CD14-positive monocyte (primary cell): ENCODE data around the gene PPP2R3B. TPM values are rescaled to one million over a fixed set of nuclear protein-coding genes. Genes with fewer than 3 reads are reported as not detected.

Experiments
- DNase-seq, 3 donors: peaks; one replicate each; pipeline ENCODE4 v3.0.0-alpha.2; 2011 to 2022
- H2AFZ ChIP-seq: 2 replicates; pipeline ENCODE4 v1.6.0; 2012; ENCODE audit warnings: mild to moderate bottlenecking, low read depth, low read length, inconsistent platforms; ENCODE audit not compliant: insufficient read depth, poor library complexity, severe bottlenecking
- H3K27ac ChIP-seq, 2 donors: 1 replicate in 1 of 2; 2 replicates in 1 of 2; pipeline ENCODE4 v1.5.1; 2012 to 2013; ENCODE audit warnings: low read length in 2 of 2, control low read depth in 1 of 2, inconsistent platforms in 1 of 2, low read depth in 1 of 2, mild to moderate bottlenecking in 1 of 2
- H3K27me3 ChIP-seq, 2 donors: one replicate each; pipeline versions ENCODE4 v1.6.0 to v1.6.1; 2011 to 2013; ENCODE audit warnings: low read length in 2 of 2; ENCODE audit not compliant: control insufficient read depth in 2 of 2, insufficient read depth in 2 of 2
- H3K36me3 ChIP-seq, 2 donors: replicated peaks in 1 of 2; 1 replicate in 1 of 2; 2 replicates in 1 of 2; pipeline versions ENCODE4 v1.5.1 to v1.6.1; 2012 to 2013; ENCODE audit warnings: low read length in 2 of 2, control low read depth in 1 of 2, inconsistent platforms in 1 of 2, mild to moderate bottlenecking in 1 of 2; ENCODE audit not compliant: insufficient read depth in 2 of 2, control insufficient read depth in 1 of 2
- H3K4me1 ChIP-seq, 2 donors: 1 replicate in 1 of 2; 2 replicates in 1 of 2; pipeline versions ENCODE4 v1.5.1 to v1.6.1; 2012 to 2013; ENCODE audit warnings: low read length in 2 of 2, control low read depth in 1 of 2, inconsistent platforms in 1 of 2, mild to moderate bottlenecking in 1 of 2, moderate library complexity in 1 of 2; ENCODE audit not compliant: insufficient read depth in 2 of 2, control insufficient read depth in 1 of 2
- H3K4me2 ChIP-seq: replicated peaks from 2 replicates; pipeline ENCODE3; 2012; ENCODE audit warnings: low read length, moderate library complexity, mild to moderate bottlenecking; ENCODE audit not compliant: poor library complexity, severe bottlenecking; ENCODE audit errors: extremely low read depth
- H3K4me3 ChIP-seq, 3 experiments: fragments of 200-600 bp in 1 of 3; sonication (generic) in 1 of 3; replicated peaks in 1 of 3; 1 replicate in 2 of 3; 2 replicates in 1 of 3; pipeline ENCODE4 v1.5.1; 2011 to 2013; ENCODE audit warnings: low read length in 3 of 3, mild to moderate bottlenecking in 3 of 3, control low read depth in 2 of 3, low read depth in 2 of 3, inconsistent platforms in 1 of 3, moderate library complexity in 1 of 3
- H3K79me2 ChIP-seq: 2 replicates; pipeline ENCODE4 v1.6.0; 2012; ENCODE audit warnings: mild to moderate bottlenecking, control low read depth, inconsistent platforms, low read length, moderate library complexity; ENCODE audit not compliant: insufficient read depth
- H3K9ac ChIP-seq: 2 replicates; pipeline ENCODE4 v1.6.0; 2017; ENCODE audit warnings: low read length, mild to moderate bottlenecking; ENCODE audit not compliant: insufficient read depth, poor library complexity, severe bottlenecking
- H3K9me3 ChIP-seq, 2 donors: replicated peaks in 1 of 2; 1 replicate in 1 of 2; 2 replicates in 1 of 2; pipeline versions ENCODE4 v1.5.1 to v1.6.1; 2012 to 2013; ENCODE audit warnings: low read length in 2 of 2, control low read depth in 1 of 2; ENCODE audit not compliant: control insufficient read depth in 1 of 2, insufficient read depth in 1 of 2
- H4K20me1 ChIP-seq: 2 replicates; pipeline ENCODE4 v1.6.0; 2012; ENCODE audit warnings: mild to moderate bottlenecking, low read length, control low read depth, moderate library complexity; ENCODE audit not compliant: insufficient read depth
- H3K27ac Mint-ChIP-seq, 7 donors: one replicate each; pipeline ENCODE4 v1.8.0; 2020; ENCODE audit warnings: mild to moderate bottlenecking in 7 of 7, mixed read lengths in 7 of 7, moderate library complexity in 6 of 7, inconsistent platforms in 2 of 7
- H3K27me3 Mint-ChIP-seq, 3 donors: one replicate each; pipeline ENCODE4 v1.8.0; 2021 to 2022; ENCODE audit warnings: low read depth in 3 of 3, mild to moderate bottlenecking in 3 of 3, mixed read lengths in 3 of 3, moderate library complexity in 3 of 3, inconsistent platforms in 1 of 3
- H3K36me3 Mint-ChIP-seq, 2 donors: one replicate each; pipeline ENCODE4 v1.8.0; 2020; ENCODE audit warnings: mixed read lengths in 2 of 2, inconsistent platforms in 1 of 2, mild to moderate bottlenecking in 1 of 2
- H3K4me1 Mint-ChIP-seq: one replicate; pipeline ENCODE4 v1.8.0; 2020; ENCODE audit warnings: mild to moderate bottlenecking, mixed read lengths
- H3K4me3 Mint-ChIP-seq, 2 donors: one replicate each; pipeline ENCODE4 v1.8.0; 2020; ENCODE audit warnings: mild to moderate bottlenecking in 2 of 2, mixed read lengths in 2 of 2, moderate library complexity in 1 of 2
- H3K9me3 Mint-ChIP-seq, 7 donors: one replicate each; pipeline ENCODE4 v1.8.0; 2020 to 2022; ENCODE audit warnings: mixed read lengths in 7 of 7, mild to moderate bottlenecking in 6 of 7, moderate library complexity in 6 of 7, inconsistent platforms in 2 of 7
- WGBS: methylation state at CpG from one replicate; pipeline ENCODE4 v1.1.5; 2013; ENCODE audit warnings: missing lambda C conversion rate; ENCODE audit not compliant: insufficient coverage; 5-methylcytosine and 5-hydroxymethylcytosine counted together
- intact Hi-C, 2 donors: fragments of 100-400 bp; cut with micrococcal nuclease; formaldehyde crosslinking; loops; one replicate each; pipeline versions ENCODE4 v1.15.0 to v1.15.1; 2023
- polyA plus RNA-seq, 3 donors: library from polyadenylated mRNA; depleted of rRNA in 1 of 3; unstranded in 2 of 3; stranded (reverse) in 1 of 3; fragments of 300-500 nt in 2 of 3; fragments of >200 nt in 1 of 3; fragmentation: Illumina TruSeq in 2 of 3; gene quantifications; 1 replicate in 2 of 3; 2 replicates in 1 of 3; pipeline ENCODE4 v1.2.3, GENCODE V29; 2012 to 2021
- TF ChIP-seq, protein P1 (sequence below): fragments of 200-600 bp; IDR thresholded peaks from one replicate; pipeline ENCODE4 v1.8.0; 2022; ENCODE audit warnings: antibody characterized with exemption, mild to moderate bottlenecking

The PPP2R3B gene
- polyA plus RNA-seq, 3 donors: 2.1 to 9.0 (median 2.3) TPM

DNA sequence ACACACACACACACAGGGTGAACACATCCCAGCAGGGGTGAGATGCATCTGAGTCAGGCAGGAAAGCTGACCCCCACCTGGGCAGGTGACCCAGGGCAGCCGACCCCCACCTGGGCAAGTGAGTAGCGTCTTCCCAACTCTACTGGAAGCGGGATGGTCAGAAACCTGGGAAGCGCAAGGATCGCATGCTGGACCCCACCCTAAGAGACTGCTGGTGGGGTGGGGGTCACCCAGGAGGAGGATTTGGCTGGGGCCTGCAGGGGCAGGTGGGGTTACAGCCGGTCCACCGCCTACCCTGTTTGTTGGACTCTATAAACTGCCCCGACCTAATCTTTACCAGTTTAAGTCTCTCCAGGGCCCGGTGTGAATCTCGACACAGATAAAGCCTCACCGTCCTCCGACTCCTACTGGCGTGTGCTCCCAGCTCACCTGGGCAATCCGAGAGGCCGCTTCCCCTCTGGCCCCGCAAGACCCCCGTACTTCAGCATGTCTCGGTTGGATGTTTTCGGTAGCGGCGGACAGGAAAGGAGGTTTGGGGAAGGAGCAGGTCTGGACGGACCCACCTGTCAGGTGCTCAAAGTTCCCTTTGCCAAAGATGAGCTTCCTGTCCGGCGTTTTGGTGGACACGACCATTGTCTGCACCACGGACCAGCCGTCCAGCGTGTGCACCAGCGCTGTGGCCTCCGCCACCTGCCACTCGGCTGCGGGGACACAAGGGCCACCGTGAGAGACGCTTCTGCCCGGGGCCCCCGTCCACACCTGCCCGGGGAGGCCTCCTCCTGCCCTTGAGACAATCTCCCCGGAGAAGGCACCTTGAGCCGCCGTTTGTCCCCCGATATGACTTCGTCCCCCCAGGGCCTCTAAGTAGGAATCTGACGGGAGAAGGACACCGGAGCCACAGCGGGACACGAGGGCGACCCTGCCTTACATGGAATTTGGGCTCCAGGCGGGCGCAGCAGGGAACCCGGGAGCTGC lies 70.1 kb downstream of the PPP2R3B start:
- peaks cover 0 to 12% of the 10 kb centered on the region in 2 donors for H3K27me3 ChIP-seq
- peaks cover 11% of the 10 kb centered on the region for H4K20me1 ChIP-seq
- peaks cover 41 to 49% of the 10 kb centered on the region in 2 donors for H3K36me3 ChIP-seq
- intact Hi-C loops: loop anchor here in 1 of 2 donors (5.0 kb wide), 1 partner anchor 39 kb away; no protein-coding TSS in a partner anchor
- peaks cover 2 to 16% (median 12%) of the 10 kb centered on the region in 3 donors for H3K27me3 Mint-ChIP-seq
- H2AFZ ChIP-seq: no peak overlapping the region
- H3K4me3 Mint-ChIP-seq: no peak overlapping the region
- H3K4me3 ChIP-seq: no peak overlapping the region
- H3K36me3 Mint-ChIP-seq: peaks cover 27% of the 10 kb centered on the region in 2 donors
- H3K27ac Mint-ChIP-seq: peak overlapping the region in 6 of 7 donors; percentile 15 to 78 (median 71)
- no peak for DNase-seq
- peaks cover 14% of the 10 kb centered on the region for H3K79me2 ChIP-seq
- TF ChIP-seq, protein P1, sequence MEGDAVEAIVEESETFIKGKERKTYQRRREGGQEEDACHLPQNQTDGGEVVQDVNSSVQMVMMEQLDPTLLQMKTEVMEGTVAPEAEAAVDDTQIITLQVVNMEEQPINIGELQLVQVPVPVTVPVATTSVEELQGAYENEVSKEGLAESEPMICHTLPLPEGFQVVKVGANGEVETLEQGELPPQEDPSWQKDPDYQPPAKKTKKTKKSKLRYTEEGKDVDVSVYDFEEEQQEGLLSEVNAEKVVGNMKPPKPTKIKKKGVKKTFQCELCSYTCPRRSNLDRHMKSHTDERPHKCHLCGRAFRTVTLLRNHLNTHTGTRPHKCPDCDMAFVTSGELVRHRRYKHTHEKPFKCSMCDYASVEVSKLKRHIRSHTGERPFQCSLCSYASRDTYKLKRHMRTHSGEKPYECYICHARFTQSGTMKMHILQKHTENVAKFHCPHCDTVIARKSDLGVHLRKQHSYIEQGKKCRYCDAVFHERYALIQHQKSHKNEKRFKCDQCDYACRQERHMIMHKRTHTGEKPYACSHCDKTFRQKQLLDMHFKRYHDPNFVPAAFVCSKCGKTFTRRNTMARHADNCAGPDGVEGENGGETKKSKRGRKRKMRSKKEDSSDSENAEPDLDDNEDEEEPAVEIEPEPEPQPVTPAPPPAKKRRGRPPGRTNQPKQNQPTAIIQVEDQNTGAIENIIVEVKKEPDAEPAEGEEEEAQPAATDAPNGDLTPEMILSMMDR: no peak
- peaks cover 19 to 21% of the 10 kb centered on the region in 2 donors for H3K4me1 ChIP-seq
- H3K4me1 Mint-ChIP-seq: peaks cover 16% of the 10 kb centered on the region
- H3K9me3 Mint-ChIP-seq: peaks cover 0 to 12% (median 3%) of the 10 kb centered on the region in 7 donors
- no peak overlapping the region for H3K4me2 ChIP-seq
- H3K27ac ChIP-seq: no peak overlapping the region
- no peak overlapping the region for H3K9ac ChIP-seq
- no peaks in the 10 kb centered on the region for H3K9me3 ChIP-seq
- WGBS: 96% methylated on average over 42 of the region's 50 CpGs

DNA sequence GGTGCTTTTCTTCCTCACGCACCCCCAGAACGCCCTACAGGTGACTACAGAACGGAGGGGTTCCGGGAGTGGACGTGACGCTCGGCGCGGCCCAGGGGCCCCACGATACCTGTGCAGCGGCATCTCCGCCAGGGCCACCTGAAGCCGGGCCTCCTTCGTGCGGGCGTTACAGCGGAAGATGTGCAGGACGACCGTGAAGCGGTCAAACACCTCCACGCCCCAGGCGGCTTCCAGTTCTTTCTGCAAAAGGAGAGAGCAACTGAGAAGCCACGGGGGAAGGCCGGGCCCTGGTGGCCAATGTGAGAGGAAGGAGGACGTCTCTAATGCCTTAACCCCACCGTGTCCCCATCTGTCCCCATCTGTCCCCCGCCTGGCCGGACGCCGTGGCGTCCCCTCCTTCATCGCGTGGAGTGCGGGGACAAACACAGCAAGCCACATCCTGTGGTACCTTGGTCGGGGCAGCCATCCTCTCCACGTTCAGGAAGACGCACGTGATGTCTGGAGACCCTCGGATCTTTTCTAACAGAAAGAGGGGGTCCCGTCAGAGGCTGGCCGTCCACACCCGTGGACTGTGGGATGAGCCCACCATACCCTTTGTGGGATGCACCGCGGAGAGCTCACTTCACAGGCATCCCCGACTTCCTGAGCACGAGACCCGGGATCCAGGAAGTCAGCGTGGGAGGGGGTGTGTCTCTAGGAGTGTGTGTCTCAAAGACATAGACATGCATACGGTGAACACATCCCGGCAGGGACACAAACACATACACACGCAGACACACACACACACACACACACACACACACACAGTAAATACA lies 71.7 kb downstream of the PPP2R3B start:
- H3K27ac Mint-ChIP-seq: peak overlapping the region in 1 of 7 donors; percentile 52
- intact Hi-C loops: loop anchor here in 1 of 2 donors (5.0 kb wide), 1 partner anchor 38 kb away; no protein-coding TSS in a partner anchor
- peaks cover 14% of the 10 kb centered on the region for H3K79me2 ChIP-seq

More for the DNA sequence above, 71.7 kb downstream of the PPP2R3B start:
- Histone ChIP-seq H3K27ac (no peak overlapping the region), H3K4me2 (no peak overlapping the region), H3K9ac (no peak overlapping the region), H3K4me1 (peaks cover 9 to 11% of the 10 kb centered on the region in 2 donors), H4K20me1 (peaks cover 11% of the 10 kb centered on the region), H2AFZ (no peak overlapping the region), H3K4me3 (no peak overlapping the region), H3K9me3 (no peaks in the 10 kb centered on the region), H3K27me3 (peaks cover 0 to 1% of the 10 kb centered on the region in 2 donors), H3K36me3 (peaks cover 54 to 63% of the 10 kb centered on the region in 2 donors)
- peaks cover 36 to 40% of the 10 kb centered on the region in 2 donors for H3K36me3 Mint-ChIP-seq
- H3K4me3 Mint-ChIP-seq: no peak overlapping the region
- peaks cover 7% of the 10 kb centered on the region for H3K4me1 Mint-ChIP-seq
- TF ChIP-seq, protein P1: no peak
- 98% methylated on average over 40 of the region's 51 CpGs for WGBS
- DNase-seq: no peak
- peaks cover 0 to 12% (median 3%) of the 10 kb centered on the region in 7 donors for H3K9me3 Mint-ChIP-seq
- peaks cover 0 to 4% (median under 1%) of the 10 kb centered on the region in 3 donors for H3K27me3 Mint-ChIP-seq
